Large intestine (tissue), 3 donors: ENCODE measurements around the gene TOGARAM1. TPM values are rescaled to one million over a fixed set of nuclear protein-coding genes. Genes with fewer than 3 reads are reported as not detected.

Source experiments
- DNase-seq, 2 donors: peaks; one replicate each; pipeline versions ENCODE4 v3.0.0 to v3.0.0-alpha.2; 2013
- H3K27ac ChIP-seq: one replicate; pipeline ENCODE4 v1.5.1; 2013; ENCODE audit warnings: low read length
- H3K27me3 ChIP-seq: 2 replicates; pipeline ENCODE4 v1.6.1; 2013; ENCODE audit warnings: low read length; ENCODE audit not compliant: control insufficient read depth, insufficient read depth
- H3K36me3 ChIP-seq: 2 replicates; pipeline ENCODE4 v1.6.1; 2013; ENCODE audit warnings: low read length; ENCODE audit not compliant: control insufficient read depth, insufficient read depth
- H3K4me1 ChIP-seq: one replicate; pipeline ENCODE4 v1.6.1; 2013; ENCODE audit warnings: low read length; ENCODE audit not compliant: control insufficient read depth, insufficient read depth
- H3K4me3 ChIP-seq: one replicate; pipeline ENCODE4 v1.5.1; 2013; ENCODE audit warnings: low read length
- H3K9me3 ChIP-seq: one replicate; pipeline ENCODE4 v1.6.1; 2013; ENCODE audit warnings: mild to moderate bottlenecking, low read depth, low read length, moderate library complexity; ENCODE audit not compliant: control insufficient read depth
- WGBS: methylation state at CpG from one replicate; pipeline ENCODE4 v1.1.5; 2013; ENCODE audit warnings: low lambda C conversion rate; ENCODE audit not compliant: insufficient coverage; 5-methylcytosine and 5-hydroxymethylcytosine counted together
- polyA plus RNA-seq: library from polyadenylated mRNA; unstranded; fragments of 120-200 nt; gene quantifications from one replicate; pipeline ENCODE4 v1.2.1, GENCODE V29; 2013

TOGARAM1 gene
- polyA plus RNA-seq, 1 donor, result 20.3 TPM

DNA sequence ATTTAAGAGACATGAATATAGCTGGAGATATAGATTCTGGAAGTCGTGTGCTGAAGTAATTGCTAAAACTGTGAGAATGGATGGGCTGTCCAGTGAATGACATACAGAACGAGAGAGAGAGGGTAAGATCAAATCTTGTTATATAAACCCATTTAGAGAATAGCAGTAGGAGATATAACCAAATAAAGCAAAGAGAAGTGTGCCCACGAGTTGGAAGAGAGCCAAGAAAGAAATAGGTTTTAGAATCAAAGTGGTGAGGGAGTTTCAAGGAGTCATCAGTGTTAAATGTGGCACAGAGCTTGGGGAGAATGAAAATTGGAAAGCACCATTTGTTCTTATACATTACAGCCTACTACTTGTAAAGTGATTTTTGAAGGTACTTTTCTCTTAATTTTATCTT, 19.2 kb downstream of the TOGARAM1 start:
- H3K27me3 ChIP-seq, result no peaks in the 10 kb centered on the region

DNA sequence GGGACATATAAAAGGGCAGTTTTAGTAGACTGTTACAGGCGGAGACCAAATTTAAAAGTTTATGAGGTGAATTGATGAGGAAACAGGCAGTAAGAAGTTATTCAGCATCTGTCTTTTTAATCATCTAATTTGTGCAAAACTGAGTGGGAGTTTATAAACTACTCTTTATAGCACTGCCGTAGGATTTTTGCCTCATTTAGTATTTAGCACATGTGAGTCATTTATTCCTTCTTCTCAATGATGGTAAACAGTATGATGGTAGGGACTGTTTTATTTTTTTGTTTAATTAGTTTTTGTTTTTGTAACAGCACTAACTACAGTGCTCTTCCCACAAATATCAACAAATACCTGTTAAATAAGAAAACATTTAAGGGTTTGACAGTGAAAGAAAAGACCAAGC, 20.6 kb downstream of the TOGARAM1 start:
- Histone ChIP-seq H3K4me3 (no peak overlapping the region), H3K4me1 (no peaks in the 10 kb centered on the region), H3K36me3 (no peaks in the 10 kb centered on the region), H3K27ac (no peak overlapping the region), H3K27me3 (no peaks in the 10 kb centered on the region), H3K9me3 (no peaks in the 10 kb centered on the region)
- WGBS, result 90% methylated on average over 1 of the region's 2 CpGs
- no peak for DNase-seq

More for the DNA sequence above, 19.2 kb downstream of the TOGARAM1 start:
- no peak overlapping the region for H3K27ac ChIP-seq
- no peaks in the 10 kb centered on the region for H3K9me3 ChIP-seq
- no peak for DNase-seq
- no peaks in the 10 kb centered on the region for H3K36me3 ChIP-seq
- no peak overlapping the region for H3K4me3 ChIP-seq
- H3K4me1 ChIP-seq, result no peaks in the 10 kb centered on the region
- WGBS, result 82% methylated on average over 2 of the region's 3 CpGs

DNA sequence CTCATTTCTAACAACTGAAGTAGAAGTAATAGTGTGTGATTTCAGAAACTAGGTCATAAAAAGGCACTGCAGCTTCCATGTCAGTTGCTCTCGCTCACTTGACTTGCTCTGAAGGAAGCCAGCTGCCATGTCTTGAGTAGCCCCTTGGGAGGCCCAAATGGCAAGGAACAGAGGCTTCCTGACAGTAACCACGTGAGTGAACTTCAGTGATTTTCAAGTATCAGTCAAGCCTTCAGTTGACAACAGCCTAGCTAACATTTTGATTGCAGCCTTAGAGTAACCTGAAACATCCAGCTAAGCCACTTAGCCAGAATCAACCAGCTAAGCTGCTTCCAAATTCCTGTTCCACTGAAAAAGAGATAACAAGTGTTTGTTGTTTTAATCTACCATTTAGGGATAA, 26.7 kb downstream of the TOGARAM1 start:
- no peaks in the 10 kb centered on the region for H3K27me3 ChIP-seq
- WGBS, result no CpG with 5 or more reads among the region's 2 CpGs
- no peak overlapping the region for H3K27ac ChIP-seq
- H3K9me3 ChIP-seq, result no peaks in the 10 kb centered on the region
- no peak overlapping the region for H3K4me3 ChIP-seq
- H3K4me1 ChIP-seq, result no peaks in the 10 kb centered on the region
- no peak for DNase-seq
- H3K36me3 ChIP-seq, result no peaks in the 10 kb centered on the region

DNA sequence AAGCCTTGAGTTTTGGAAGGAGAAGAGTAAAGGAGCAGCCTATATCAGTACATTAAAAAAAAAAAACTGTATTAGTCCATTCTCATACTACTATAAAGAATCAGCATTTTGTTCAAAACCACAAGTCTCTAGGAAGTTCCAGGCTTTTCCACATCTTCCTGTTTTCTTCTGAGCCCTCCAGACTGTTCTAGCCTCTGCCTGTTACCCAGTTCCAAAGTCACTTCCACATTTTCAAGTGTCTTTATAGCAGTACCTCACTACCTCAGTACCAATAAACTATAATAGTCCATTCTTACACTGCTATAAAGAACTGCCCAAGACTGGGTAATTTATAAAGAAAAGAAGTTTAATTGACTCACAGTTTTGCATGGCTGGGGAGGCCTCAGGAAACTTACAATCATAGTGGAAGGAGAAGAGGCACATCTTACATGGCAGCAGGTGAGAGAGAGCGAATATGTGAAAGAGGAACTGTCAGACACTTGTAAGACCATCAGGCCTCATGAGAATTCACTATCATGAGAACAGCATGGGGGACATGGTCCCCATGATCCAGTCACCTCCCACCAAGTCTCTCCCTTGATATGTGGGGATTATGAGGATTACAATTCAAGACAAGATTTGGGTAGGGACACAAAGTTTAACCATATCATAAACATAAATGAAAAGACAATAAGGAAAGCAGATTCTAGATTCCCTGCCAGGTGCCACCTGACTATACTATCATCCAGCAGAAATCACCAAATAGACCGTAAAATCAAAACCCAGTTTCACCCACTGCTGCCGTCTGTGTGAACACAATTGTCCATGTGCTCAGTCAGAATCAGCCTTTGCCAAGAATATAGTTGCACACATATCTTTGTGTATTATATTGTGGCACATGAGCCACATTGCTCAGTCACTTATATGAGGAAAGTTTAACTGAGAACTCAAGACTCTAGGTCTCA, 27.8 kb downstream of the TOGARAM1 start:
- H3K36me3 ChIP-seq, result peaks cover 2% of the 10 kb centered on the region
- H3K27me3 ChIP-seq, result no peaks in the 10 kb centered on the region
- no peaks in the 10 kb centered on the region for H3K9me3 ChIP-seq
- H3K4me1 ChIP-seq, result no peaks in the 10 kb centered on the region
- H3K27ac ChIP-seq, result no peak overlapping the region
- DNase-seq, result no peak
- H3K4me3 ChIP-seq, result no peak overlapping the region
- no CpG with 5 or more reads among the region's 3 CpGs for WGBS

DNA sequence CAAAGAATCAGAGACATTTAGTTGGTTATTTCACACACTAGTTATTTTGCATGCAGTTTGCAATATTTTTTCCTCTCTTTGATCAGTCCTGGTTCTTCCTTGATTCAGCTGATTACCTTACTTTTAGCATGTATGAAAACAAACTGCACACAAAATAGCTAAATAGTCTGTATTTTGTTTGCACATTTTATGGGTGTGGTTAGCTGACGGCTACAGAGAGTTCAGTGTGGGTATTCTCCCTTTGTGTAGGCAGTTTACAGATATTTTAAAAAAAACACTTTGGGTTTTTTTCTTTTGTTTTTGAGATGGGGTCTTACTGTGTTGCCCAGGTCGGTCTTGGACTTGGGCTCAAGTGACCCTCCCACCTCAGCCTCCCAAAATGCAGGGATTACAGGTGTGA, 28.5 kb downstream of the TOGARAM1 start:
- Histone ChIP-seq H3K27ac (no peak overlapping the region), H3K4me3 (no peak overlapping the region), H3K4me1 (no peaks in the 10 kb centered on the region), H3K36me3 (peaks cover 2% of the 10 kb centered on the region), H3K27me3 (no peaks in the 10 kb centered on the region), H3K9me3 (no peaks in the 10 kb centered on the region)
- no peak for DNase-seq
- WGBS, result no CpG with 5 or more reads among the region's 2 CpGs

DNA sequence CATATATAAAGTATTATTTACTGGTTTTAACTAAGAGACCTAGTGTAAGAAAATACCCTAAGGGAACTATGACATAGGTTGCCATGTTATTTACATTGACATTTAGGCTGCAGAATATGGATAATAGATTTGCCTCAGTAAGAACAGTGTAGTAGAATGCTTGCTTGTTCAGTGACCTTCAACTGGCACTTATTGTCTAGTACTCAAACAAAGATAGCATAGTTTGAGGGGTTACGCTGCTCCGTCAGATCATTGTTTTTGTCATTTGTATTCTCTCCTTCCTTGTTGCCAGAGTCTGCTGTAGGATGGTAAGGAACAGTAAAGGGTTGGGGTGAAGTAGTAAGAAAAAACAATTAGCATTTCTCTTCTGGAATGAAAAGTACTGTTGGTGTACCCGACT, 33.2 kb downstream of the TOGARAM1 start:
- Histone ChIP-seq H3K4me3 (no peak overlapping the region), H3K4me1 (no peaks in the 10 kb centered on the region), H3K27ac (no peak overlapping the region), H3K9me3 (no peaks in the 10 kb centered on the region), H3K27me3 (no peaks in the 10 kb centered on the region), H3K36me3 (peaks cover 10% of the 10 kb centered on the region)
- no peak for DNase-seq
- WGBS, result 73% methylated on average over 2 of the region's 3 CpGs

DNA sequence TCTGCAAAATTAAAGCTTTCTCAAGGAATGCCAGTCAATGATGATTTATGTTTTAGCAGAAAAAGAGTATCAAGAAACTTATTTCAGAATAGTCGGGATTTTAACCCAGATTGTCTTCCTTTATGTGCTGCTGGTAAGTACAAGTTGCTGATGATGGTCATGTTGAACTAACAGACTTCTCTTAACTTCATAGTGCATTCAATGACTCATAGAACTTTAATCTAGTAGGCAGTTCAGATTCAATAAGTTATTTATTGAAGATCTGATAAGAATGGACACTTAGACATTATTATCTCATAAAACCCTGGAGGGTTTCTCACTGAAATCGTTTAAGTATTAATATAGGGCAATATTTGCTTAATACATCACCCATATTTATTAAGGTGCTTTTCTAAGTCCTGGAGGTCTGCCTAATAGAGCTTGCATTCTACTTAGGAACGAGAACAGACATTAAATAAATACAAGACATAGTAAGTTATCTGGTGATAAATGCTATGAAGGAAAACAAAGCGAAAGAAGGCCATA, 33.8 kb downstream of the TOGARAM1 start:
- no peaks in the 10 kb centered on the region for H3K27me3 ChIP-seq
- H3K27ac ChIP-seq, result no peak overlapping the region
- no peaks in the 10 kb centered on the region for H3K4me1 ChIP-seq
- H3K4me3 ChIP-seq, result no peak overlapping the region
- WGBS, result 100% methylated on average over 1 of the region's 4 CpGs
- no peak for DNase-seq
- H3K9me3 ChIP-seq, result no peaks in the 10 kb centered on the region
- H3K36me3 ChIP-seq, result peaks cover 16% of the 10 kb centered on the region

DNA sequence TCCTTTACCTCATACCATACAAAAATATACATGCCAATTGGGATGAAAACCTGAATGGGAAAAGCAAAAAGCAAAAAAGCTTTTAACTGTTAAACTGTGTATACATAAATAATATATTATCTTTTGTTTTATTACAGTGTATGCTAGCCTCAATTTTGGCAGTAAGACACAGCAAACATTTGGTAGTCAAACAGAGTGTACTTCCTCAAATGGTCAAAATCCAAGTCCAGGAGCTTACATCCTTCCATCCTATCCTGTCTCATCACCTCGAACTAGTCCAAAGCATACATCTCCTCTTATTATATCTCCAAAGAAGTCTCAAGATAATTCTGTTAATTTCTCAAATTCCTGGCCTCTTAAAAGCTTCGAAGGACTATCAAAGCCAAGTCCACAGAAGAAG, 41.9 kb downstream of the TOGARAM1 start:
- WGBS, result no CpG with 5 or more reads among the region's 2 CpGs

DNA sequence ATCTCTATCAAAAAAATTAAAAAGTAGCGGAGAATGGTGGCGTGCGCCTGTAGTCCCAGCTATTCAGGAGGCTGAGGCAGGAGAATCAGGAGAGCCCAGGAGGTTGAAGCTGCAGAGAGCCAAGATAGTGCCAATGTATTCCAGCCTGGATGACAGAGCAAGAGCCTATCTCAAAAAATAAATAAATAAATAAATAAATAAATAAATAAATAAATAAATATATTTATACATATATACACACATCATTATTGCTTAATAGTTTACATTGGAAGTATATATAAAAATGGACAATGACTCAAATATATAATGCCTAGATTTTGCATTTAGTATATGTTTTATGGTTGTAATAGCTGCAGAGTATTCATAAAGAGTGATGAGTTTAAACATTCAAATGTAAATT, 53.1 kb downstream of the TOGARAM1 start:
- Histone ChIP-seq H3K36me3 (peaks cover 29% of the 10 kb centered on the region), H3K4me1 (no peaks in the 10 kb centered on the region), H3K9me3 (no peaks in the 10 kb centered on the region), H3K4me3 (no peak overlapping the region), H3K27me3 (no peaks in the 10 kb centered on the region), H3K27ac (no peak overlapping the region)
- WGBS, result no CpG with 5 or more reads among the region's 3 CpGs
- DNase-seq, result no peak

More for the DNA sequence above, 41.9 kb downstream of the TOGARAM1 start:
- peaks cover 16% of the 10 kb centered on the region for H3K36me3 ChIP-seq
- no peaks in the 10 kb centered on the region for H3K4me1 ChIP-seq
- H3K4me3 ChIP-seq, result no peak overlapping the region
- no peak for DNase-seq
- H3K9me3 ChIP-seq, result no peaks in the 10 kb centered on the region
- H3K27me3 ChIP-seq, result no peaks in the 10 kb centered on the region
- H3K27ac ChIP-seq, result no peak overlapping the region

DNA sequence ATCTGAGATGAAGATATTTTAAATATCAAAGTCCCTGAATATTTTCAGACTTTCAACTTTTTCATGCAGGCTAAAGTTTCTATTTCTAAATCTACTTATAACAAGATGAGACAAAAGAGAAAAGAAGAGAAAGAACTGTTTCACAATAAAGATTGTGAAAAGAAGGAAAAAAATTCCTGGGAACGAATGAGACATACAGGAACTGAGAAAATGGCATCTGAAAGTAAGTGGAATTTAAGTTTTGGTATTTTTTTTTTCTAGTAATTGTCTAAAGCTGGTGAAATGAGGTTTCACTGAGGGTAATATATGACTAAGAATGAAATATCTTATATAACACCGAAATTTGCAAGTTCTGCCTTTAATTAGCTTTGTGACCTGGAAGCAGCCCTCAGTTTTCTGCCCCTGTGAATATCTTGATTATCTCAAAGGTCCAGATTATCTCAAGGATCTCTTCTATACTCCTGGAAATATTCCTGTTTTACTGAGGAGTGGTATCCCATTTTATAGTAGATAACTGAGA, 66.2 kb downstream of the TOGARAM1 start:
- peaks cover 25% of the 10 kb centered on the region for H3K36me3 ChIP-seq
- DNase-seq, result no peak
- H3K27me3 ChIP-seq, result no peaks in the 10 kb centered on the region
- WGBS, result 92% methylated on average over 2 of the region's 2 CpGs
- H3K4me1 ChIP-seq, result no peaks in the 10 kb centered on the region
- no peaks in the 10 kb centered on the region for H3K9me3 ChIP-seq
- no peak overlapping the region for H3K4me3 ChIP-seq
- no peak overlapping the region for H3K27ac ChIP-seq
